HEK293 (cell line): ENCODE measurements around the gene ZBTB44.

Experiments
- KLF1 ChIP-seq: fragments of 450-650 bp; formaldehyde crosslinking; IDR thresholded peaks from 2 replicates; pipeline ENCODE4 v1.5.1; 2016; ENCODE audit warnings: missing biosample characterization, missing genetic modification characterization
- KLF9 ChIP-seq: fragments of 450-650 bp; formaldehyde crosslinking; IDR thresholded peaks from 2 replicates; pipeline ENCODE4 v1.5.1; 2016; ENCODE audit warnings: missing biosample characterization, missing genetic modification characterization, low read depth
- ZNF292 ChIP-seq: fragments of 450-650 bp; formaldehyde crosslinking; IDR thresholded peaks from 2 replicates; pipeline ENCODE4 v1.5.1; 2016; ENCODE audit warnings: low read depth, missing biosample characterization, missing genetic modification characterization, borderline replicate concordance
- TF ChIP-seq, protein P1 (sequence below): fragments of 450-650 bp; formaldehyde crosslinking; IDR thresholded peaks from 2 replicates; pipeline ENCODE4 v1.5.1; 2016; ENCODE audit warnings: missing biosample characterization, missing genetic modification characterization

DNA sequence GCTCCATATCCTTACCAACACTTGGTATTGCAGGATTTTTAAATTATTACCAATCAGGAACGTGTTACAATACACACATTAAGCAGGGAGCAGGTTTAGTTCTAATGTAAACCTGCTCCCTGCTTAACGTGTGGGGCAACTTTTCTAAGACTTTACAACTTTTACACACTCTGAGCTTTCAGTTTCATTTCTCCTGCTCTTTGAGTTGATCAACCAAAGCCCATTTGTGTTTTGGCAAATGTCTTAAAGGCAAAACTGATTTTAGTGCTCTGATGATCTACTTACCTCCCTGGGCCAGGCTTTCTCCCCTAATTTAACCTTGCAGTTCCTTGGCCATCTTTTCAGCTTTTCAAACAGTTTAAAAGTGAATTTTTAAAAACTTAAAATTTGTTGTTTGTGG is 70.9 kb downstream of the ZBTB44 start:
- TF ChIP-seq ZNF292 (tag by site-specific recombination) (no peak), KLF1 (tag by site-specific recombination) (no peak), KLF9 (tag by site-specific recombination) (no peak)
- TF ChIP-seq, protein P1, sequence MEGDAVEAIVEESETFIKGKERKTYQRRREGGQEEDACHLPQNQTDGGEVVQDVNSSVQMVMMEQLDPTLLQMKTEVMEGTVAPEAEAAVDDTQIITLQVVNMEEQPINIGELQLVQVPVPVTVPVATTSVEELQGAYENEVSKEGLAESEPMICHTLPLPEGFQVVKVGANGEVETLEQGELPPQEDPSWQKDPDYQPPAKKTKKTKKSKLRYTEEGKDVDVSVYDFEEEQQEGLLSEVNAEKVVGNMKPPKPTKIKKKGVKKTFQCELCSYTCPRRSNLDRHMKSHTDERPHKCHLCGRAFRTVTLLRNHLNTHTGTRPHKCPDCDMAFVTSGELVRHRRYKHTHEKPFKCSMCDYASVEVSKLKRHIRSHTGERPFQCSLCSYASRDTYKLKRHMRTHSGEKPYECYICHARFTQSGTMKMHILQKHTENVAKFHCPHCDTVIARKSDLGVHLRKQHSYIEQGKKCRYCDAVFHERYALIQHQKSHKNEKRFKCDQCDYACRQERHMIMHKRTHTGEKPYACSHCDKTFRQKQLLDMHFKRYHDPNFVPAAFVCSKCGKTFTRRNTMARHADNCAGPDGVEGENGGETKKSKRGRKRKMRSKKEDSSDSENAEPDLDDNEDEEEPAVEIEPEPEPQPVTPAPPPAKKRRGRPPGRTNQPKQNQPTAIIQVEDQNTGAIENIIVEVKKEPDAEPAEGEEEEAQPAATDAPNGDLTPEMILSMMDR (tag by site-specific recombination), result no peak
